H54 (cell line): ENCODE data around the gene BEST3.

Experiments used
- DNase-seq: peaks from one replicate; pipeline ENCODE4 v3.0.0; 2011; ENCODE audit warnings: low spot score, mixed read lengths; ENCODE audit not compliant: insufficient read length
- FAIRE-seq: peaks from 3 replicates; lab custom pipeline; 2011; peaks lifted over from hg19 to GRCh38; lab: Jason Lieb, UNC
- POLR2A ChIP-seq: IDR thresholded peaks from 2 replicates; pipeline ENCODE4 v1.6.1; 2011; ENCODE audit warnings: low read depth, mild to moderate bottlenecking, low read length

BEST3 gene

GRCh38 chr12:69648476-69648875 is 50.6 kb downstream of the BEST3 start:
- peak; percentile 57 for FAIRE-seq
- DNase-seq = no peak
- TF ChIP-seq POLR2A = no peak

- no peak for FAIRE-seq
- no peak for TF ChIP-seq POLR2A
- DNase-seq = no peak
Observed at GRCh38 chr12:69647178-69647577, 51.9 kb downstream of the BEST3 start.

- no peak for DNase-seq
- FAIRE-seq = no peak
- TF ChIP-seq POLR2A = no peak
Observed at GRCh38 chr12:69645031-69645430, 54.1 kb downstream of the BEST3 start.

DNA sequence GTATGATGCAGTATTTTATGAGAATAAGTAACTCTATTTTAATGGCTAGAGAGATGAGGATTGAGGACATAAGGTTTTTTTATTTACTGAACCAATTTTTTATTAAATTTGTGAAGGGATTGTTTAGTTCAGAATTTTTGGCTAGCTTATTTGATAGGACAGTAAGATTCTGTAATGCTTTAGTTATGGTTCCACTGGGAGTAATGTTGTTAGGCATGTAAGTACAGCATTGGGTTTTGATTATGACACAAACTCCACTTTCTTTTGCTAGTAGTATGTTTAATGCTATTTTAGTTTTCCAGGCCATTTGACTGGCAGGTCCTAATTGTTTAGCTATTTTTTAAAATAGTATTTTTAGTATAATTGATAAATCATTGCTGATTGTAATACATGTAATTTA is 54.6 kb downstream of the BEST3 start:
- FAIRE-seq (no peak), DNase-seq (no peak)
- no peak for TF ChIP-seq POLR2A

- TF ChIP-seq POLR2A = no peak
- DNase-seq = no peak
- FAIRE-seq = no peak
Observed at GRCh38 chr12:69642531-69642930, 56.6 kb downstream of the BEST3 start.

DNA sequence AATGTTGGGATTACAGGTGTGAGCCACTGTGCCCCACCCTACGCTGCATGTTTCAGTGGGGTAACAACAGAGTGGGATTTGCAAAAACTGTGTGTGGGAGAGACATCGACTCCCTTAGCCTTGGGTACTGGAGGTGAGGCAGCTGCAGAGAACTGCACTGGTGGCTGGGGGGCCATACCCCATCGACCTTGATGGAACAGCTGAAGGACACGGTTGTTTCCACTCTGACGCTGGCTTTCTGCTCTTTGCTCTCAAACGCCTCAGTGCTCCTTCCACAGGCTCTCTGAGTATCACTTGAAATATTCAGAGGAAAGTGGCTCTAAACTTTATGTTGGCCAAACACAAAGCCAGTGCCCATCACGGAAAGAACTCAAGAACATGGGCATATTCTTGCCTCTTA is 57.6 kb downstream of the BEST3 start:
- FAIRE-seq (no peak), DNase-seq (no peak)
- no peak for TF ChIP-seq POLR2A

DNA sequence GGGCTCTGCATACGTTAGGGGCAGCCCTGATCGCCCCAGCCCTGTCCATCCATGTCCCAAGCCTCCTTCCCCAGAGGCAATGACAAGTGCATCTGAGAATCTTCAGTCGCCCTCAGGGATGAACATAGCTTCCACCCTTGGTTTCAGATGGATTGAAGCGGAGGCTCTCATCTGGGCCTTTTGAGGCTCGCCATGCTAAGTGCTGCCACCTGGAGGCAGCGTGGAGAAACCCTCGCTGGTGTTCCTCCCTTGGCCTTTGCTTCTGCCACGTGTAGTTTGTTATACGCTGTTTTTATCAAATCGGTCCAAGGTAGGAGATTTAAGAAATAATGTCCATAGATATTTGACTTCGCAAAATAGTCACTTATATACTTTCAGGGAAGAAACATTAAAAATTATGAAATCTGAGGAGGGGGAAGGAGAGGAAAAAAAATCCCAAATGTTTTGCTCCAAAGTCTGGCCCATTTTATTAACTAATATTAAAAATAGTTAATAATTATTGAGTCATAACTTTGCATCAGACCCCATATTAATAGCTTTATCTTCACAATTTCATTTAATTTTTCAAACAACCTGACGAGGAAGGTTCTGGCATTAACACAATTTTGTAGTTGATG is 59.6 kb downstream of the BEST3 start:
- peak; percentile 67 for DNase-seq
- no peak for TF ChIP-seq POLR2A
- FAIRE-seq = peak; percentile 79

DNA sequence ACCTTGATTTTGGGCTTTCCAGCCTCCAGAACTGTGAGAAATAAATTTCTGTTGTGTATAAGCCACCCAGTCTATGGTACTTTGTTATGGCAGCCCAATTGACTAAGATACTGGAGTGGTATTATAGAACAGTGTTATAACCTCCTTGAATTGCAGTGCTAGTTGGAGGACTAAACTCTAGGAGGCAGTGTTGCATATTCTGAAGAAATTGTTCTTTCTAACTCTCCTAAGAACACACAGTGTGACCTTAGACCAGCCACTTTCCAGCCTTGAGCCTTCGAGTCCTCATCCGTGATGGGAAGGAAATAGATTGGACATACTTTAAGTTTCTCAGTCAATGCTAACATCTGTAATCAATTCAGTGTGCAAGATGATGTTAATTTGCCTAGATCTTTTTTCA is 66.0 kb downstream of the BEST3 start:
- DNase-seq (no peak), FAIRE-seq (no peak)
- TF ChIP-seq POLR2A = no peak

- DNase-seq (no peak), FAIRE-seq (no peak)
- TF ChIP-seq POLR2A = no peak
Observed at GRCh38 chr12:69630191-69630590, 68.9 kb downstream of the BEST3 start.

DNA sequence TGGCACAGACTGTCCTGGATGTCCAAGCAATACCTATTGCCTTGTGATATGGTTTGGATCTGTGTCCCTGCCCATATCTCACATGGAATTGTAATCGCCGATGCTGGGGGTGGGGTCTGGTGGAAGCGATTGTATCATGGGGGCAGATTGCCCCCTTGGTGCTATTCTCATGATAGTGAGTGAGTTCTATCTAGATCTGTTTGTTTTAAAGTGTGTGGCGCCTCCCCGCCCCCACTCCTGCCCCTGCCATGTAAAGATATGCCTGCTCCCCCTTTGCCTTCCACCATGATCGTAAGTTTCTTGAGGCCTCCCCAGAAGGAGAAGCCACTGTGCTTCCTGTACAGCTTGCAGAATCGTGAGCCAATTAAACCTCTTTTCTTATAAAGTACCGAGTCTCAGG is 71.6 kb downstream of the BEST3 start:
- TF ChIP-seq POLR2A = no peak
- FAIRE-seq = no peak
- DNase-seq = no peak

GRCh38 chr12:69623970-69624369 is 75.1 kb downstream of the BEST3 start:
- DNase-seq (no peak), FAIRE-seq (no peak)
- TF ChIP-seq POLR2A = no peak

- no peak for TF ChIP-seq POLR2A
- DNase-seq = no peak
- FAIRE-seq = no peak
Observed at GRCh38 chr12:69621551-69621950, 77.6 kb downstream of the BEST3 start.

- no peak for DNase-seq
- no peak for TF ChIP-seq POLR2A
- no peak for FAIRE-seq
Observed at GRCh38 chr12:69620921-69621320, 78.2 kb downstream of the BEST3 start.

- DNase-seq (no peak), FAIRE-seq (no peak)
- no peak for TF ChIP-seq POLR2A
Observed at GRCh38 chr12:69620077-69620476, 79.0 kb downstream of the BEST3 start.

- FAIRE-seq = no peak
- no peak for DNase-seq
- TF ChIP-seq POLR2A = no peak
Observed at GRCh38 chr12:69619050-69619449, 80.1 kb downstream of the BEST3 start.
